ENCODE results near the gene LZTR1.

The LZTR1 gene

DNA sequence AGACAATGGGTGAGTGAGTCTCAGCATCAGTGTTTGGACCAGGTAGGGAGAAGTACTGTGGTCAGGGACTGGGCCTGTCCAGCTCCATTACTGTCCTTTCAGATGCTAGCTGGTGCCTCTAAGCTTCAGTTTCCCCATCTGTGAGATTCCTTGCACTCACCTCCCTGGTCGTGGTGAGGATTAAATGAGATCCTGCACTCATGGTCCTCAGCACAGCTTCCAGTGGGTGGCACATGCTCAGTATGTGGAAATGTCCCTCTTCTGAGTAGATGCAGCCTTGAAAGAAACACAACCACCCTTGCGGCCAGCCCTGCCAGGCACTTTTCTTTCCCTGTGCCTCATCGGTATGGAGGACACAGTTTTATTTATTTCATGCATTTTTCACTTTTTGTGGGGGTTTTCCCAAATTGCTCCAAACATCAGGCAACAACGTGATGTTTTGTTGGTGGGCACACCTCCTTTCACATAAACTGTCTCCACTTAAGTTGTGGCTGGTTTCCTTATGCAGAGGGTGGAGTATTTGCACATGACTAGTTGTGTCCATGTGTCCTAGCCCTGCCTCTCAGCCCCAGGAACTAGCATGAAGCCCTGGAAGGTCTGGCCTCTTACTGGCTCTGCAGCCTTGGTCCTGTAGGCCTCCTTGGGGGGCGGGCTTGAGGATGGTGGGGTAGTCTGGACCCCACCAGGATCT lies 1.1 kb downstream of the LZTR1 start:
- DNase-seq: no peak

DNA sequence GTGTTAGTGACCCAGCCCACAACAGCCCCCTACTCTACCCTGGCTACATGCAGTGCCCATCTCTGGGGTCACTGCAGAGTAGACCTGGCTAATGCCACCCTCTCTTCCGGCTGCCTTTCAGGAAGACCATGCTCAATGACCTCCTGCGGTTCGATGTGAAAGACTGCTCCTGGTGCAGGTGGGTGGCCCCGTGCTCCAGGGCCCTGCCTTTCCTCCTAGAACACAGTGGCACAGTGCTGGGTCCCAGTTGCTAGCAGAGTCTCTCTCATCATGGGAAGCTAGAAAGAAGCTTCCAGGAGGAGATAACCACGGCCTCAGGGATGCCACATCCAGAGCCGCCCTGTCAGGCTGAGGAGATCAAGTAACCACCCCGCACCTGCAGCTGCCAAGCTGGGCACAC lies 3.6 kb downstream of the LZTR1 start:
- no peak for DNase-seq

DNA sequence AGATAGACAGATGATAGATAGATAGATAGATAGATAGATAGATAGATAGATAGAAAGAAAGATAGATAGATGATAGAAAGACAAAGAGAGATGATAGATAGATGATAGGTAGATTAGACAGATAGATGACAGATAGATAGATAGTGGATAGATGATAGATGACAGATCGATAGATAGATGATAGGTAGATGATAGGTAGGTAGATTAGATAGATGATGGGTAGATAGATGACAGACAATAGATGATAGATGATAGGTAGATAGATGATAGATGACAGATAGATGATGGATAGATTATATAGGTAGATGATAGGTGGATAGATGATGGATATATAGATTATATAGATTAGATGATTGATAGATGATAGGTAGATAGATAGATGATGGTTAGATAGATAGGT lies 4.3 kb downstream of the LZTR1 start:
- DNase-seq: no peak

DNA sequence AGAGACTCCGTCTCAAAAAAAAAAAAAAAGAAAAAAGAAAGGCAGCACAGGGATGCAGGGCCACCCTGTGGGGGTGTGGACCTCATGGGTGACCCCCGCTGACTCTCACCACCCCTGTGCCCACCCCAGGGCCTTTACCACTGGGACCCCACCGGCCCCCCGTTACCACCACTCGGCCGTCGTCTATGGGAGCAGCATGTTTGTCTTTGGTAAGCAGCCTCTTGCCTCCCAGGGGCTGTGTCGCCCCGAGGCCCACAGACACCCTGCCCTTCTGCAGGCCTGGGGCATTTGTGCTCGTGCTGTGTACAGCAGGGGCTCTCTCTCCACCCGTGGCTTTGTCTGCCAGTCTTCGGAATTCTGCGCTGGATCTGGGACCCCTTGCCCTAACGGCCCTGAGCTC lies 5.3 kb downstream of the LZTR1 start:
- no peak for DNase-seq

DNA sequence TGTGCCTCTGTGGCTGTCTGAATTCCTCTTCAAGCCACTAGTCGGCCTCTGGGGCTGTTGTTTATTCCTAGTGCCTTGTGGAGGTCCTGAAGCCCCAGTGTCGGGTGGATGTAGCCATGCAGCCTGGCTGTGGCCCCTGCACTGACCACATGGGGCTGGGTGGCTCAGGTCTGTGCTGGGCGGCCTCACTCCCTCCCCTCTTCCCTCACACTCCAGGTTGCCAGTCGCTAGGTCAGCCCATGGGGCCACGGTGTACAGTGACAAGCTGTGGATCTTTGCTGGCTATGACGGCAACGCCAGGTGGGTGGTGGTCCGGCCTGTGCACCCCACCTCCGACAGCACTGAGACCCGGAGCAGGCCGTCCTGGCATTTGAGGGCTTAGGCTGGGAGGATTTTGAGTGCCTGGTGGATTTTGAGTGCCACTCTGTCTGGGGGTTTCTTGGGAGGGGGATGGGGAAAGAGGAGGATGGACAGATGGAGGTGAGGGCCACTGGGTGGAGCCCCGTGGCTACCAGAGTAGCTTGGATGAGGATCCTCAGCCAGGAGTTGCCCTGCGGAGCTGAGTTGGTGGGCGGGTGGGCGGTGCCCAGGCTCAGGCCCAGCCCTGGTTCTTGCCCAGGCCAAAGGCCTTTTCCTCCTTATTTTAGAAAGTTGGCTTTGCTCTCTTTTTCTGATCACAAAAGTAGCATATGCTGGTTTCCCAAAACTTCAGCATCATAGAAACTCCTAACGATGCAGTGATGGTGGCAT lies 6.7 kb downstream of the LZTR1 start:
- no peak for DNase-seq

DNA sequence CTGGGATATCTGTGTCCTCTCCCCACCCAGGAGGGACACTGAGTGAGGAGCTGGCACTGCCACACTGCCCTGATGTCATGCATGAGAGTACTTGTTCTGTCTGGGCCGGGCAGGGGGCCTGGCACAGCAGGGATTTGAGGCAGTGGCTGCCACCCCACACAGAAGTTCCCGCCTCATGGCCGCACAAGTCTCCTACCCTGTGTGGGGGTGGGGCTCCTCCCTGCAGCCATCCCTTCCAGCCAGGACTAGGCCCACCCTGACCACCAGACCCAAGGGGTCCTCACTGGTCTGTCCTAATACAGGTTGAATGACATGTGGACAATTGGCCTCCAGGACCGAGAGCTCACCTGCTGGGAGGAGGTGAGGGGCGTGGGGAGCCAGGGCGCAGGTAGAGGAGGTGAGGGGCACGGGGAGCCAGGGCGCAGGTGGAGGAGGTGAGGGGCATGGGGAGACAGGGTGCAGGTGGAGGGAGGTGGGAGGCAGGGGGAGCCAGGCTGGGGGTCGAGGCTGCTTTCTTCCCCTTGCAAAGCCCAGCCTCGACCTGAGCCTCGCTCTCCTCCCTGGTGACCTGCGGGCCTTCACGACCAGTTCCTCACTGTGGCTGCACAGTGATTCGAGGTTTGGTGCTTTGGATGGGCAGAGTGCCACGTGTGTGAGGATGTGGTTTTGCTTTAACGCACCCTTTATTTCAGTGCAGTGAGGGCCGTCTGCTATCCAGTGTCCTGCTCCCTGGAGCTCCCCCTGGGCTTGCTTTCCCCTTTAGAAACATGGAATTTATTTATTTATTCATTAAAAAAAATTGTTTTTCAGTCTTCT lies 7.4 kb downstream of the LZTR1 start:
- DNase-seq: no peak

DNA sequence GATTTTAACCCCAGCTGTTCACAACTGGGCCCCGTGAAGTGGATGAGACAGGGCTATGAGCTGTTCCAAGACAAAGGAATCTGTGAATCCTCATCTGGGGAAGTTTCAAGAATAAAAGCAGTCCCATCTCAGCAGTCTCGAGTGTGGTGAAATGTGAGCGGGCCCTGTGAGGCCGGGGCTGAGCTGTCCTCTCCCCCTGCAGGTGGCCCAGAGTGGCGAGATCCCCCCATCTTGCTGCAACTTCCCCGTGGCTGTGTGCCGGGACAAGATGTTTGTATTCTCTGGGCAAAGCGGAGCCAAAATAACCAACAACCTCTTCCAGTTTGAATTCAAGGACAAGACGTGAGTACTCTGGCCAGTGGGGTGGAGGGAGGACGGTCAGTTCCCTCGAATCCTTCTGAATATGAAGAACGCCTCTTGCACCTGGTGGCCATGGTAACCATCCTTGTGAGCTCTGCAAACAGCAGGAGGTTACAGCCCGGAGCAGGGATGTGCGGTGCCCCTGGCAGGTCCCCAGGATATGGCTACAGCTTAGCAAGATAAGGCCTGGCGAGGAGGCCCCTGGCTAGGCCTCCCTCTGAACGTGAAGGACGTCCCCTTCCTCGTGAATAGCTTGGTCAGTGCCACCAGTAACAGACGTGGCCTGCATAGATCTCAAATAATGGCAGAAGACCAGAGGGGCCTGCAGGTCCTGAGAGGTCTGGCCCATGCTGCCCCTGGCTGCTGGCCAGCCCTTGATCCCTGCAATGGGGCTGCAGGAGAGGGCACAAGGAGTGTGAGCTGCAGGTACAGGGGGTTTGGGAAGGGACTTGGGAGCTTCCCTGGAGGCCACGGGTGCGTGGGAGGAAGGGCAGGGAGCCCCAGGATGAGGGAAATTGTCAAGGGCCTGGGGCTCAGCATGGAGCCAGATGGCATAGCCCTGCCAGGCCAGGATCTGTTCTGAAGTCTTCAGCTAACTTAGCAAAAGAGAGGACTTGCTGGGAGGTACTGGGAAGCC lies 8.4 kb downstream of the LZTR1 start:
- DNase-seq: no peak

DNA sequence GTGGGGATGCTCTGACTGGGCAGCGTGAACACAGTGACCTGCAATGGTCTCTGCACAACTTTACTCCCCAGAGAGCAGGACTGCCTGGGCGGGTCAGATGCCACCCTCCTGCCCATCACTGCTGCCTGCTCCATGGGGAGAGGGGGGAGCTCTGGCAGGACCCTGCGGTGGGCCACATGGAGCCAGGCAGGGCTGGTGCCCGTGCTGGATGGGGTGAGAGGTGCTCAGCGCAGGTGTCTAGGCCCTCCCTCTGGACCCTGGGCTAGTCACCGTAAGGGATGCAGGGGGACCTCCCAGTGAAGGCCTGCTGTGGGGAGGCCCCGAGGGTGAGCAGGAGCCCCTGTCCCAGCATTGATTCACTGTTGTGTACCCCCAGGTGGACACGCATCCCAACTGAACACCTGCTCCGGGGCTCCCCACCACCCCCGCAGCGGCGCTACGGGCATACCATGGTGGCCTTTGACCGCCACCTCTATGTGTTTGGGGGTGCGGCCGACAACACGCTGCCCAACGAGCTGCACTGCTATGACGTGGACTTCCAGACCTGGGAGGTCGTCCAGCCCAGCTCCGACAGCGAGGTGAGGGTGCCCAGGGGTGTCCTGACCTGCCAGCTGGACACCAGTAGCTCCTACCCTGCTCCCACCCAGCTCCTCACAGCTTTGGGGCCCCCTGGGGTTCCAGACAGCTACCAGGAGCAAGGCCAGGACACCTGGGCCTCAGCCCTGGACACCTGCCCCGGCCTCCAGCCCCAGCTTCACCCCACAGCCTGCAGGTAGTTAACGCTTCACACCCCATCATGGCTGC lies 9.4 kb downstream of the LZTR1 start:
- no peak for DNase-seq

DNA sequence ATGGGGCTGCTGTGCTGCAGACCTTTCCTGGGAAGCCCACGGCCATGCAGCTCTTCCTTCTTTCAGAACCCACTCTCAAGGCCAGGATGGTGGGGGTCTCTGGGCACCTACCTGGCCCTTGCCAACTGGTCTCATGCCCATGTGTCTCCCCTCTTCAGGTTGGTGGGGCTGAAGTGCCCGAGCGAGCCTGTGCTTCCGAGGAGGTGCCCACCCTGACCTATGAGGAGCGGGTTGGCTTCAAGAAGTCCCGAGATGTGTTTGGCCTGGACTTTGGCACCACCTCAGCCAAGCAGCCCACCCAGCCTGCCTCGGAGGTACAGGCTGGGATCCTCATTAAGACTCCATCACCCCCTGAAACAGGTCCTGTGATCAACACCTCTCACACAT lies 10.0 kb downstream of the LZTR1 start:
- DNase-seq: no peak

DNA sequence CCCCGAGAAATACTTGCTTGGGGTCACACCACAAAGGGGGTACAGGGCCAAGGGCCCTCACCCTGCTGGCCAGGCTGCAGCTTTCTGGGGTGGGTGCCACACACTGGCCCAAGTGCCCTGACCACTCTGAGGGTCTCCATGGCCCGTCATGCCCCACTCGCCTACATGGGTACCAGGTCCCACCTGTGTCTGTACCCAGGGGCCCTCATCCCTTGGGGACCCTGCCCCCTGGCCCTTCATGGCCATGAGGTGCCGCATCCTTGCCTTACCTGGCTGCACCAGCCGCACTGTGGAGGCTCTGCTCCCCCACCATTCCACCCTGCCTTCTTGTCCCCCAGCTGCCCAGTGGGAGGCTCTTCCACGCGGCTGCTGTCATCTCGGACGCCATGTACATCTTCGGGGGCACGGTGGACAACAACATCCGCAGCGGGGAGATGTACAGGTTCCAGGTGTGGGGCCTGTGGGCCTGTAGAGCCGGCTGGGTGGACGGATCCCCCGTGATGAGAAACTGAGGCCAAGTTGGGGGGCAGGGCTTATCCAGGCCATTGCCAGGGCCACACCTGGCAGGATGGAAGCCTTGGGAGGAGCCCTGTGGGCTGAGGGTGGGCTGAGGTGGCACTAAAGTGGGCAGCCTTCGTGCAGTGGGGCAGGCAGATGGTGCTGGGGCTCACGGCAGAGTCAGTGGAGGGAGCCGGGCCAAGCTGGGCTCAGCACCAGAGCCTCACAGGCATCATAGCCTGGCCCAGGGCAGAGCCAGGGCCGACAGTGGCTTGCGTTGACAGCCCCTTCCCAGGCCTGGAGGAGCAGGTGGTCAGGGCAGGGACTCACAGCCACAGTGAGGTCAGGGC lies 10.6 kb downstream of the LZTR1 start:
- DNase-seq: no peak

DNA sequence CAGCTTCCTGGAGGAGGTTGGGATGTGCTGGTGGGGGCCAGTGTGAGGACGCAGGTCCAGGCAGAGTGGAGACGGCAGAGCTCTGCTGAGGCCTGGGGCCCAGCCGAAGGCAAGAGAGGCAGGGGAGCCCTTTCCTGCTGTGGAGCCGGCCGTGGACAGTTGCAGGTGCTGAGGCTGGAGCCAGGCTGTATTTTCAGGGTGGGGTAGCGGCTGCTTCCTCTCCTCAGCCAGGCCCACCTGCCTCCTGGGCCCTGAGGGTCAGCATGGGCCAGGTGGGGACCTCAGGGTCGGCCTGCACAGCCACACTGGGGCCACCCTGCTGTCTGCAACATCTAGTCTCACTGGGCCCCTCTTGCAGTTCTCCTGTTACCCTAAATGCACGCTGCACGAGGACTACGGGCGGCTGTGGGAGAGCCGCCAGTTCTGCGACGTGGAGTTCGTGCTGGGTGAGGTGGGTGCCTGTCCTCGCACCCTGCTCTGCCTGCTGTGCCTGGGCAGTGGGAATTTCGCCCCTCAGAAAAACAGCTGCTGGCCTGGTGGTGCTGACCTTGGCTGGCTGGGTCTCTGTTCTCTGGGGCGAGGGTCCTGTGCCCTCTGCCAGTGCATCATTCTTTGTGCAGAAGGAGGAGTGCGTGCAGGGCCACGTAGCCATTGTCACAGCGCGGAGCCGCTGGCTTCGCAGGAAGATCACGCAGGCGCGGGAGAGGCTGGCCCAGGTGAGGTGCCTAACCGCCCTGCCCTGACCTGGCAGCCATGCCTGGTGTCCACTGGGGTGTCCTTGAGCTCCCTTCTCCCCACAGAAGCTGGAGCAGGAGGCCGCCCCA lies 11.4 kb downstream of the LZTR1 start:
- no peak for DNase-seq

DNA sequence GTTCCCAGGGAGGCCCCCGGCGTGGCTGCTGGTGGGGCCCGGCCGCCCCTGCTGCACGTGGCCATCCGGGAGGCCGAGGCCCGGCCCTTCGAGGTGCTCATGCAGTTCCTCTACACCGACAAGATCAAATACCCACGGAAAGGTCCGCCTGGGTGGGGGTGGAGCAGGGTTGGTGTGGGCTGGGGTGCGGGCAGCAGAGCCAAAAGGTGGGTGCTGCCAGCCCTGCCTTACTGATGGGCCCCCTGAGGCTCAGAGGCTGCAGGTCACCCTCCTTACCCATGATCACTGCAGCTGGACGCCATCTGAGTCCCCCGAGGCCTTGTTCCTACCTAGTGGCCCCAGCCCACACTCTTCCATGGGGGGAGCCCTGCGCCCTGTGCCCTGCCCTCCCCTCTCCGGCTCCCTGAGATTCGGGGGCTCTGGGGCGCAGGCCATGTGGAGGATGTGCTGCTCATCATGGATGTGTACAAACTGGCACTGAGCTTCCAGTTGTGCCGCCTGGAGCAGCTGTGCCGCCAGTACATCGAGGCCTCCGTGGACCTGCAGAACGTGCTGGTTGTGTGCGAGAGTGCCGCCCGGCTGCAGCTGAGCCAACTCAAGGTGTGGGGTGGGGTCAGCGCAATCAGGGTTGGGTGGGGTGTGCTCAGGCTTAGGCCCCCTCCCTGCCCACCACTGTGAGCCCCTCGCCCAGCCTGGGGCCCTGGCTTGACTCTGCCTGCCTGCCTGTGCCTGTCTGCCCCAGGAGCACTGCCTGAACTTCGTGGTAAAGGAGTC lies 12.2 kb downstream of the LZTR1 start:
- no peak for DNase-seq

DNA sequence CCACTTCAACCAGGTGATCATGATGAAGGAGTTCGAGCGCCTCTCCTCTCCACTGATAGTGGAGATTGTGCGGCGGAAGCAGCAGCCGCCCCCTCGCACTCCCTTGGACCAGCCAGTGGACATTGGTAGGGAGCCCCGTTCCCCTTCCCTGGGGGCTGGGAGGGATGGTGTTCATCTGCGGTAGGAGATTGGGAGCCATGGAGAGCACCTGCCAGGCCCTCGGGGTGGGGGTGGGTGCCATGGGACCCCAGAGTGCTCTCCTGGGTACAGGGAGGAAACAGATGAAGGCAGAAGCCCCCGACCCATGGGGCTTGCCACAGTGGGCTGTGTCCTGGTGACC lies 12.8 kb downstream of the LZTR1 start:
- DNase-seq: no peak

DNA sequence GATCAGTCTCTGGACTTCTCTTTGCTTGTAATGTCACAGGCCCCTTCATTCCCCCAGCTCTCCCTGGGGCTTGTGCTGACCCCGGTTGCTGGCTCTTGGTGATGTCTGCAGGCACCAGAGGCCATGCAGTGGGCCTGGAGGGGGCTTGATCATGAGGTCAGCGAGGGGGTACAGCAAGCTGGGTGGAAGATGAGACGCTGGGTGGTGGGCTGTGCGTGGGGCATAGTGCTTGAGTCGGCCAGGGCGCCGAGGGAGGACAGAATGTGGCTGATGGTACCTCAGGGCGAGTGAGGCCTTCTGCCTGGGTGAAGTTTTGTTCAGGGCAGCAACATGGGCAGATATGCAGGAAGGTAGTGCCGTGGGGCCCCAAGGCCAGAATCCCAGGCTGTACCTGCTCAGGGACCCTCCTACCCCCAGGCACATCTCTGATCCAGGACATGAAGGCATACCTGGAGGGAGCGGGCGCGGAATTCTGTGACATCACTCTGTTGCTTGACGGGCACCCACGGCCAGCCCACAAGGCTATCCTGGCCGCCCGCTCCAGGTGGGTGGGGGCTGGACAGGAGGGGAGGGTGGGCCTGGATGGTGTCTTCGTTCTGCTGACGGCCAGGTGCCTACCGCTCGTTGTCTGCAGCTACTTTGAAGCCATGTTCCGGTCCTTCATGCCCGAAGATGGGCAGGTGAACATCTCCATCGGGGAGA lies 13.4 kb downstream of the LZTR1 start:
- DNase-seq: no peak

DNA sequence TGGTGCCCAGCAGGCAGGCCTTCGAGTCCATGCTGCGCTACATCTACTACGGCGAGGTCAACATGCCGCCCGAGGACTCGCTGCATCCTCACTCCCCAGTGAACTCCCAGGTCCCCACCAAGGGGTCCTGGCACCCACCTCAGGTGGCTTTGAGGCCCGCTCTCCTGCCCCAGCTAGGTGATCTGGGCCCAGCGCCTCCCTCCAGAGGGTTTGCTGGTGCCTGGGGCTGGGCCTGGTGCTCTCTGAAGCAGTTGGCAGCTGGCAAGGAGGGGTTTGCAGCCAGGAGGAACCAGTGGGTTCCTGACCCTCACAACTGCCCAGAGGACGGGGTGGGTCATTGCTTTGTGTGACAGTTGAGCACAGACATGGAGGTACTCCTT lies 13.9 kb downstream of the LZTR1 start:
- DNase-seq: no peak

DNA sequence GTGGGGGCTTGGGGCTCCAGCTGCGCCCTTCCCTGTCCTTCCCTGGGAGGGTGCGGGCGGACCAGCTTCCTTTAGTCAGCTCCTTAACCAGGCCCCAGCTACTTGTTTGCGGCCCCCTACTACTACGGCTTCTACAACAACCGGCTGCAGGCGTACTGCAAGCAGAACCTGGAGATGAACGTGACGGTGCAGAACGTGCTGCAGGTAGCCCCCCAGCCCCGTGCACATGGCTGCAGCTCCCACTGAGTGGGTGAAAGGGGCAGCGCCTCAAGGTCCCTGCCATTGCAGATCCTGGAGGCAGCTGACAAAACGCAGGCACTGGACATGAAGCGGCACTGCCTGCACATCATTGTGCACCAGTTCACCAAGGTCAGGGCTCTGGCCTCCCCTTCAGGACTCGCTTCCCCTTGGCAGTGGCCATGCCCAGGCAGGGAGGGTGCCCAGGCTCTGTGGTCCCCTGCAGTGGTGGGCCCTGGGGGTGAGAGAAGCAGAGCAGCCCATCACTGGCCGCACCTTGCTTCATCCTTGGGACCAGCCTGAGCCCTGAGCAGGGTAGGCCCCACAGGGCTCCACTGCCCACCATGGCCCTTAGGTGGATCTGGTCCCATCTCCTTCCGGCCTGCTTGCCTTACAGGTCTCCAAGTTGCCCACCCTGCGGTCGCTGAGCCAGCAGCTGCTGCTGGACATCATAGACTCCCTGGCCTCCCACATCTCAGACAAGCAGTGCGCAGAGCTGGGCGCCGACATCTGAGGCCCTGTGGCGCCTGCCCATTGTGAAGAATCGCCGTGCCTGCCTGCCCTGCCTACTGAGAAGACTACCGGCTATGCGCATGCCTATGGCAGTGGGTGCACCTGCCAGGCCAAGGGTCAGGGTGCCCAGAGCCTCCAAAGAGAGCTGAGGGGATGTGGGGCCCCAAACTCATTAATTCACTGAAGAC lies 14.8 kb downstream of the LZTR1 start:
- DNase-seq: no peak

DNA sequence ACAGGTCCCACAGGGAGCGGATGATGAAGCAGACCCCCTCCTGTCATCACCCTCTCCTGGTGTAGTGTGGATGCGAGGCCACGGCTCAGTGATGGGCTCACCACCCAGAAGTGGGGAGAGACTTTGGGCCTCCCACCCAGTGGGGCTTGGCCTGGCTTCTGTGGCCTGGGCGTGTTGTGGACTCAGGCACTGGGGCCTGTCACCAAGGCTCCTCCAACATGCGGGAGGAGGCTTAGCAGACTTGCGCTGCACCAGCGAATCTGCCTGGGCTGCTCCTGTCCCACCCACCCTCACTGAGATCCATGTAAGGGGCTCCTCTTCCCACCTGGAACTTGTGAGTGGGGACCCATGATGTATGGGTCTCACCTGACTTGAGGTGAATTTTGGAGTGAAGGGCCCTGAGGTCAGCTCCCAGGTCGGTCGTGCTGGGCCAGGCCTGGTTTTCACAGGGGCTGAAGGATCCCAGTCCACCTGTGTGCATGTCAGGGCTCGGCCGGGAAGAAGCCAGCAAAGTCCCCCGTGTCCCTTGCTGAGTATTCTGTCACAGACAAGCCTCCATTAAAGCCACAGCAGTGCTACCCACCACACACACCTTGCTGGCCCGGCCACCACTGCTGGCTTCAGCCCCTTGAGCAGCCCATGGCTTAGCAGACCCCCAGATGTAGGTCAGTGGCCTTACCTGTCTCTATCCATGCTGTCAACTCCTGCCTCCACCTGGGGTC lies 15.6 kb downstream of the LZTR1 start:
- no peak for DNase-seq
